ENCODE results near the gene WDPCP. TPM values are rescaled to one million over a fixed set of nuclear protein-coding genes. Genes with fewer than 3 reads are reported as not detected.

The WDPCP gene
- total and polyA plus RNA-seq, 2 of the 13 experiments (the other 11 are each of a cell fraction or from before 2014, with no cell fraction given), result 2.9 to 5.2 TPM

DNA sequence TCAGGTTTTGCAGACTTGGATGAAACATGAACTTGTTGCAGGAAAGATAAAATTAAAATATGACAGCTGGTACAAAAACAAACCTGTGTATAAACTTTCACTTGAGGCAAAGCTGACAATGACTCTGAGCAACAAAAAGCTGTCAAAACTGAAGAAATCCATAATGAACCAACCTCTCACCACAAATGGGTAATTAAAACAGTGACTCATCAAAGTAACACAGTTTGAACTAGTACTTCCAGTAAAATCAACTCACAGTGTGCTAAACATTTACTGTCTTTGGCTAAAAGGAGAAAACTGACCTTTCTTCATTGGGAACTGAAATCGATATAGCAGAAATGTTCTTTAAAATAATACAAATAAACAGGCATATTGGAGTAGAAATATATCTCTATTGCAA is 209.7 kb downstream of the WDPCP start:
- ChIA-PET POLR2A (no interaction called here), CTCF (ENCODE audit: low intra/inter-chr PET ratio, low total read pairs) (no interaction called here)
- FAIRE-seq (no peak), ATAC-seq (no peak), DNase-seq (ENCODE audit: low spot score) (no peak)
- no peak overlapping the region for H3K27ac ChIP-seq (ENCODE audit: extremely low read length, insufficient read depth, low read length)
- no peaks in the 10 kb centered on the region for H3K27me3 ChIP-seq (ENCODE audit: control insufficient read depth in 1 of 2, insufficient read depth in 2 of 2, low read length in 2 of 2)
- in situ Hi-C loops (cut with HindIII; ENCODE audit: extremely low pct_ligation_motif_present, low pct_unique_long_range_greater_than_20kb) (no loop called here), intact Hi-C loops (cut with micrococcal nuclease; ENCODE audit: unreplicated experiment) (no loop called here)
- H3K9ac ChIP-seq (ENCODE audit: insufficient read depth, low read depth, low read length), result no peak overlapping the region
- H3K4me2 ChIP-seq (ENCODE audit: low read depth, low read length), result no peak overlapping the region
- H3K4me1 ChIP-seq (ENCODE audit: insufficient read depth, low read length), result 0 out of 2 replicates have a peak, but pooled peaks cover 6% of the 10 kb centered on the region
- TF ChIP-seq, protein P1, sequence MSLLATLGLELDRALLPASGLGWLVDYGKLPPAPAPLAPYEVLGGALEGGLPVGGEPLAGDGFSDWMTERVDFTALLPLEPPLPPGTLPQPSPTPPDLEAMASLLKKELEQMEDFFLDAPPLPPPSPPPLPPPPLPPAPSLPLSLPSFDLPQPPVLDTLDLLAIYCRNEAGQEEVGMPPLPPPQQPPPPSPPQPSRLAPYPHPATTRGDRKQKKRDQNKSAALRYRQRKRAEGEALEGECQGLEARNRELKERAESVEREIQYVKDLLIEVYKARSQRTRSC (CRISPR knock-in tag; IDR thresholded peaks at IDR 0.05; ENCODE audit: low read depth), result no peak
- TF ChIP-seq HBP1 (CRISPR knock-in tag; IDR thresholded peaks at IDR 0.05; ENCODE audit: low read depth), result no peak
- no peak for TF ChIP-seq CENPX (CRISPR knock-in tag; IDR thresholded peaks at IDR 0.05)
- TF ChIP-seq ATF1 (CRISPR knock-in tag; IDR thresholded peaks at IDR 0.05), result no peak
- TF ChIP-seq, protein P2, sequence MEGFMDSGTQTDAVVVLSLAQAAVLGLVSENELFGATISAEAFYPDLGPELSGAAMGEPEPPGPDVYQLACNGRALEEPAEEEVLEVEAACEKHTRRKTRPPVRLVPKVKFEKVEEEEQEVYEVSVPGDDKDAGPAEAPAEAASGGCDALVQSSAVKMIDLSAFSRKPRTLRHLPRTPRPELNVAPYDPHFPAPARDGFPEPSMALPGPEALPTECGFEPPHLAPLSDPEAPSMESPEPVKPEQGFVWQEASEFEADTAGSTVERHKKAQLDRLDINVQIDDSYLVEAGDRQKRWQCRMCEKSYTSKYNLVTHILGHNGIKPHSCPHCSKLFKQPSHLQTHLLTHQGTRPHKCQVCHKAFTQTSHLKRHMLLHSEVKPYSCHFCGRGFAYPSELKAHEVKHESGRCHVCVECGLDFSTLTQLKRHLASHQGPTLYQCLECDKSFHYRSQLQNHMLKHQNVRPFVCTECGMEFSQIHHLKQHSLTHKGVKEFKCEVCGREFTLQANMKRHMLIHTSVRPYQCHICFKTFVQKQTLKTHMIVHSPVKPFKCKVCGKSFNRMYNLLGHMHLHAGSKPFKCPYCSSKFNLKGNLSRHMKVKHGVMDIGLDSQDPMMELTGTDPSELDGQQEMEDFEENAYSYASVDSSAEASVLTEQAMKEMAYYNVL (CRISPR knock-in tag; IDR thresholded peaks at IDR 0.05; ENCODE audit: borderline replicate concordance), result no peak
- no peak for TF ChIP-seq FLYWCH1 (CRISPR knock-in tag; IDR thresholded peaks at IDR 0.05)
- no peak for TF ChIP-seq SRSF4 (IDR thresholded peaks at IDR 0.05; ENCODE audit: low read depth, low read length, poor library complexity, severe bottlenecking)
- TF ChIP-seq, protein P3, sequence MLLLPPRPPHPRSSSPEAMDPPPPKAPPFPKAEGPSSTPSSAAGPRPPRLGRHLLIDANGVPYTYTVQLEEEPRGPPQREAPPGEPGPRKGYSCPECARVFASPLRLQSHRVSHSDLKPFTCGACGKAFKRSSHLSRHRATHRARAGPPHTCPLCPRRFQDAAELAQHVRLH (CRISPR knock-in tag; IDR thresholded peaks at IDR 0.05; ENCODE audit: borderline replicate concordance, low read depth), result no peak
- no peak for TF ChIP-seq ZNF773 (CRISPR knock-in tag; IDR thresholded peaks at IDR 0.05; ENCODE audit: borderline replicate concordance)
- no peak for TF ChIP-seq ZNF143 (CRISPR knock-in tag; IDR thresholded peaks at IDR 0.05)
- no peak for TF ChIP-seq ZNF780A (CRISPR knock-in tag; IDR thresholded peaks at IDR 0.05)
- TF ChIP-seq ZNF616 (CRISPR knock-in tag; IDR thresholded peaks at IDR 0.05; ENCODE audit: low read depth), result no peak
- no peak for TF ChIP-seq CAMTA2 (CRISPR knock-in tag; IDR thresholded peaks at IDR 0.05; ENCODE audit: borderline replicate concordance)
- TF ChIP-seq MBNL3 (CRISPR knock-in tag; conservative IDR thresholded peaks at IDR 0.05), result no peak
- TF ChIP-seq IKZF5 (CRISPR knock-in tag; IDR thresholded peaks at IDR 0.05), result no peak
- H4K20me1 ChIP-seq (ENCODE audit: insufficient read depth, low read length), result no peaks in the 10 kb centered on the region
- H3K9me3 ChIP-seq (ENCODE audit: low read length), result no peaks in the 10 kb centered on the region
- H3K4me3 ChIP-seq (replicated peaks in 1 of 3; ENCODE audit: insufficient read depth in 1 of 3, low read depth in 2 of 3, low read length in 3 of 3), result no peak overlapping the region
- 83% methylated on average over 1 of the region's 1 CpG for WGBS (ENCODE audit: low lambda C conversion rate)
- BruUV-seq (replicated peaks), result no TSS peak
- H3K79me2 ChIP-seq (ENCODE audit: insufficient read depth, low read length), result no peaks in the 10 kb centered on the region
- no peak overlapping the region for H2AFZ ChIP-seq (ENCODE audit: low read length)
- no peaks in the 10 kb centered on the region; a peak in 1 of 5 replicates for H3K36me3 ChIP-seq (replicated peaks in 1 of 2; ENCODE audit: control insufficient read depth in 1 of 2, insufficient read depth in 2 of 2, low read length in 2 of 2)

Data from HepG2 (cell line).